ENCODE measurements around the gene CNTRL. TPM values are rescaled to one million over a fixed set of nuclear protein-coding genes. Genes with fewer than 3 reads are reported as not detected.
A peak's percentile ranks its signal among the peaks of the same experiment; 100 is the strongest.

Gene CNTRL
- polyA plus RNA-seq, 1 donor from 2014 or later = 16.0 TPM

DNA sequence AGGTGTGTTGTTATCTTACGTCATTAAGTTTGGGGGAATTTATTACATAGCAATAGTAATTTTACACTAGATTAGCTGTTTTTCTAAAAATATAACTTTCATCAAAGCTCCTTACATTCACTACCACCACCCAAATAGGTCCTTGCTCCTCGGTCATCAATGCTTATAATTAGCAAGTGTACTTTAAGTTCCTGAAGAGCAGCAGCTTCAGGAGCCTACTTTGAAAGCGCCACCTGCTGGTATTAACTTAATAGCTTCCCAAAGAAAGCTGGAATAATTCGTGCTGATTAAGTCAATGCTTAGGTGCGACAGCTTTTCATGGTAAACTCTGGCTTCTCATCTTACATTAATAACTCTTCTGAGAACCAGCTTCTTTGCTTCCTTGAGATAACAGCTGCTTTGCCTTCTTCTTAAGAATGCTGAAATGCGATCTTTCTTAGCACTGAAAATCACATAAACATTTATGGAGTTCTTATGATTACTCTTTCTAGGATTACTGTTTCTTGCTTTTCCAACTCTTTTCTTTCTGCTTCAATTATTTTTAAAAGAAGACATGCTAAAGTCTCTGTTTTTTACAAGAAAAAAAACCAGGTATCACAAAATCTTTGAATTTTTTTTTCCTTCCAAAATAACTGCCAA, 14.6 kb upstream of the CNTRL start:
- Histone ChIP-seq H3K9ac (ENCODE audit: low read length) (no peak overlapping the region), H3F3A (ENCODE audit: insufficient read depth, low read length, poor library complexity, severe bottlenecking) (no peaks in the 10 kb centered on the region), H3K27ac (ENCODE audit: low read length) (no peak overlapping the region), H3K4me2 (ENCODE audit: low read length) (no peak overlapping the region), H3K79me2 (replicated peaks; ENCODE audit: insufficient read depth, low read length) (no peaks in the 10 kb centered on the region), H3K9me3 (ENCODE audit: low read length) (no peaks in the 10 kb centered on the region), H3K9me2 (ENCODE audit: insufficient read depth, low read length) (no peaks in the 10 kb centered on the region), H2AFZ (ENCODE audit: low read depth, low read length) (no peak overlapping the region), H4K20me1 (ENCODE audit: insufficient read depth) (no peaks in the 10 kb centered on the region), H3K36me3 (ENCODE audit: insufficient read depth, low read length) (no peaks in the 10 kb centered on the region), H3K27me3 (ENCODE audit: insufficient read depth, low read depth, low read length) (no peaks in the 10 kb centered on the region), H3K4me3 (ENCODE audit: low read length) (no peak overlapping the region)
- TF ChIP-seq SMC3 (conservative IDR thresholded peaks at IDR 0.05; ENCODE audit: poor library complexity) (peak; percentile 91), EZH2 (IDR thresholded peaks at IDR 0.05; ENCODE audit: borderline replicate concordance, insufficient read depth, low read length, poor library complexity, severe bottlenecking) (no peak), RAD21 (conservative IDR thresholded peaks at IDR 0.05) (peak; percentile 77)
- TF ChIP-seq, protein P1, sequence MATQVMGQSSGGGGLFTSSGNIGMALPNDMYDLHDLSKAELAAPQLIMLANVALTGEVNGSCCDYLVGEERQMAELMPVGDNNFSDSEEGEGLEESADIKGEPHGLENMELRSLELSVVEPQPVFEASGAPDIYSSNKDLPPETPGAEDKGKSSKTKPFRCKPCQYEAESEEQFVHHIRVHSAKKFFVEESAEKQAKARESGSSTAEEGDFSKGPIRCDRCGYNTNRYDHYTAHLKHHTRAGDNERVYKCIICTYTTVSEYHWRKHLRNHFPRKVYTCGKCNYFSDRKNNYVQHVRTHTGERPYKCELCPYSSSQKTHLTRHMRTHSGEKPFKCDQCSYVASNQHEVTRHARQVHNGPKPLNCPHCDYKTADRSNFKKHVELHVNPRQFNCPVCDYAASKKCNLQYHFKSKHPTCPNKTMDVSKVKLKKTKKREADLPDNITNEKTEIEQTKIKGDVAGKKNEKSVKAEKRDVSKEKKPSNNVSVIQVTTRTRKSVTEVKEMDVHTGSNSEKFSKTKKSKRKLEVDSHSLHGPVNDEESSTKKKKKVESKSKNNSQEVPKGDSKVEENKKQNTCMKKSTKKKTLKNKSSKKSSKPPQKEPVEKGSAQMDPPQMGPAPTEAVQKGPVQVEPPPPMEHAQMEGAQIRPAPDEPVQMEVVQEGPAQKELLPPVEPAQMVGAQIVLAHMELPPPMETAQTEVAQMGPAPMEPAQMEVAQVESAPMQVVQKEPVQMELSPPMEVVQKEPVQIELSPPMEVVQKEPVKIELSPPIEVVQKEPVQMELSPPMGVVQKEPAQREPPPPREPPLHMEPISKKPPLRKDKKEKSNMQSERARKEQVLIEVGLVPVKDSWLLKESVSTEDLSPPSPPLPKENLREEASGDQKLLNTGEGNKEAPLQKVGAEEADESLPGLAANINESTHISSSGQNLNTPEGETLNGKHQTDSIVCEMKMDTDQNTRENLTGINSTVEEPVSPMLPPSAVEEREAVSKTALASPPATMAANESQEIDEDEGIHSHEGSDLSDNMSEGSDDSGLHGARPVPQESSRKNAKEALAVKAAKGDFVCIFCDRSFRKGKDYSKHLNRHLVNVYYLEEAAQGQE (IDR thresholded peaks at IDR 0.05; ENCODE audit: borderline replicate concordance) = no peak
- TF ChIP-seq, protein P2, sequence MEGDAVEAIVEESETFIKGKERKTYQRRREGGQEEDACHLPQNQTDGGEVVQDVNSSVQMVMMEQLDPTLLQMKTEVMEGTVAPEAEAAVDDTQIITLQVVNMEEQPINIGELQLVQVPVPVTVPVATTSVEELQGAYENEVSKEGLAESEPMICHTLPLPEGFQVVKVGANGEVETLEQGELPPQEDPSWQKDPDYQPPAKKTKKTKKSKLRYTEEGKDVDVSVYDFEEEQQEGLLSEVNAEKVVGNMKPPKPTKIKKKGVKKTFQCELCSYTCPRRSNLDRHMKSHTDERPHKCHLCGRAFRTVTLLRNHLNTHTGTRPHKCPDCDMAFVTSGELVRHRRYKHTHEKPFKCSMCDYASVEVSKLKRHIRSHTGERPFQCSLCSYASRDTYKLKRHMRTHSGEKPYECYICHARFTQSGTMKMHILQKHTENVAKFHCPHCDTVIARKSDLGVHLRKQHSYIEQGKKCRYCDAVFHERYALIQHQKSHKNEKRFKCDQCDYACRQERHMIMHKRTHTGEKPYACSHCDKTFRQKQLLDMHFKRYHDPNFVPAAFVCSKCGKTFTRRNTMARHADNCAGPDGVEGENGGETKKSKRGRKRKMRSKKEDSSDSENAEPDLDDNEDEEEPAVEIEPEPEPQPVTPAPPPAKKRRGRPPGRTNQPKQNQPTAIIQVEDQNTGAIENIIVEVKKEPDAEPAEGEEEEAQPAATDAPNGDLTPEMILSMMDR (IDR thresholded peaks at IDR 0.05; ENCODE audit: poor library complexity, severe bottlenecking) = peak; percentile 80

DNA sequence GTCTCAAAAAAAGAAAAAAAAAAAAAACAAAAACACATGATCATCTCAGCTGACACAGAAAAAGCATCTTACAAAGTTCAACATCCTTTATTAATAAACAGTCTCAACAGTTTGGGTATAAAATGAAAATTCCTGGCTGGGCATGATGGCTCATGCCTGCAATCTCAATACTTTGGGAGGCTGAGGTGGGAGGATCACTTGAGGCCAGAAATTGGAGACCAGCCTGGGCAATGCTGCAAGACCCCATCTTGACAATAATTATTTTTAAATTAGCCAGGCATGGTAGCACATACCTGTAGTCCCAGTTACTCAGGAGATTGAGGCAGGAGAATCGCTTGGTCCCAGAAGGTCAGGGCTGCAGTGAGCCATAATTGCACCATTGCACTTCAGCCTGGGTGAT, 7.9 kb upstream of the CNTRL start:
- no peaks in the 10 kb centered on the region for H3K9me3 ChIP-seq (ENCODE audit: low read length)
- no peak overlapping the region for H3K27ac ChIP-seq (ENCODE audit: low read length)
- H3K4me2 ChIP-seq (ENCODE audit: low read length) = no peak overlapping the region
- H3F3A ChIP-seq (ENCODE audit: insufficient read depth, low read length, poor library complexity, severe bottlenecking) = no peaks in the 10 kb centered on the region
- H3K79me2 ChIP-seq (replicated peaks; ENCODE audit: insufficient read depth, low read length) = no peaks in the 10 kb centered on the region
- no peaks in the 10 kb centered on the region for H4K20me1 ChIP-seq (ENCODE audit: insufficient read depth)
- TF ChIP-seq EZH2 (IDR thresholded peaks at IDR 0.05; ENCODE audit: borderline replicate concordance, insufficient read depth, low read length, poor library complexity, severe bottlenecking) (no peak), POLR2AphosphoS5 (IDR thresholded peaks at IDR 0.05) (no peak), MXI1 (conservative IDR thresholded peaks at IDR 0.05; ENCODE audit: poor library complexity, severe bottlenecking) (no peak), RAD21 (conservative IDR thresholded peaks at IDR 0.05) (no peak), EP300 (conservative IDR thresholded peaks at IDR 0.05; ENCODE audit: poor library complexity, severe bottlenecking) (no peak)
- TF ChIP-seq, protein P1 (IDR thresholded peaks at IDR 0.05; ENCODE audit: borderline replicate concordance) = no peak
- TF ChIP-seq, protein P2 (IDR thresholded peaks at IDR 0.05; ENCODE audit: poor library complexity, severe bottlenecking) = no peak
- H3K4me3 ChIP-seq (ENCODE audit: low read length) = no peak overlapping the region
- H3K9me2 ChIP-seq (ENCODE audit: insufficient read depth, low read length) = no peaks in the 10 kb centered on the region
- H3K27me3 ChIP-seq (ENCODE audit: insufficient read depth, low read depth, low read length) = no peaks in the 10 kb centered on the region
- H3K9ac ChIP-seq (ENCODE audit: low read length) = no peak overlapping the region
- no peak overlapping the region for H2AFZ ChIP-seq (ENCODE audit: low read depth, low read length)
- H3K36me3 ChIP-seq (ENCODE audit: insufficient read depth, low read length) = no peaks in the 10 kb centered on the region

All from neural cell (in vitro differentiated cells).